Metanephros (tissue), 1 donor: ENCODE results near the gene ATP4B. TPM values are rescaled to one million over a fixed set of nuclear protein-coding genes. Genes with fewer than 3 reads are reported as not detected.

Experiments used
- total RNA-seq: library from RNA; depleted of rRNA; stranded (reverse); fragments of >200 nt; gene quantifications from one replicate; pipeline ENCODE4 v1.2.3, GENCODE V29; 2014

ATP4B gene
- total RNA-seq, result 0.41 TPM

GRCh38 chr13:113657851-113658741, at the start of gene ATP4B:
TSS of gene ATP4B (minus strand) at chr13:113658198. CDS start at chr13:113658144, 54 bp downstream.

GRCh38 chr13:113666951-113667701, 9.1 kb upstream of the ATP4B start, which contains the start of gene GRK1:
TSS of gene GRK1 (plus strand) at chr13:113667219. CDS start at chr13:113667387, 168 bp downstream.

Other genes starting within 250 kb of the ATP4B start
- gene ADPRHL1, start 204.7 kb downstream of the ATP4B start, total RNA-seq, result 20.1 TPM
- gene DCUN1D2, start 167.5 kb downstream of the ATP4B start, total RNA-seq, result 20.7 TPM
- gene TFDP1, start 73.4 kb downstream of the ATP4B start, total RNA-seq, result 51.3 TPM
- not detected for gene GRK1, start 9.0 kb upstream of the ATP4B start, total RNA-seq
- 5.5 TPM for gene TMEM255B, start 101.0 kb upstream of the ATP4B start, total RNA-seq
- gene GAS6, start 205.9 kb upstream of the ATP4B start, total RNA-seq, result 54.1 TPM